Retinal pigment epithelial cell (primary cell): ENCODE data around the gene HELZ2.

Experiments used
- DNase-seq: peaks from one replicate; pipeline ENCODE4 v3.0.0-alpha.2; 2010; ENCODE audit warnings: low read depth
- H3K4me3 ChIP-seq: 2 replicates; pipeline ENCODE4 v1.5.1; 2011; ENCODE audit warnings: mild to moderate bottlenecking, low read length, control low read depth, moderate library complexity
- CTCF ChIP-seq: conservative IDR thresholded peaks from 2 replicates; pipeline ENCODE4 v1.5.1; 2011; ENCODE audit warnings: low read depth, low read length, control low read depth, inconsistent platforms

Gene HELZ2

GRCh38 chr20:63525971-63526370 is 48.1 kb downstream of the HELZ2 start:
- no peak overlapping the region for H3K4me3 ChIP-seq
- no peak for TF ChIP-seq CTCF
- DNase-seq = no peak

- TF ChIP-seq CTCF = no peak
- DNase-seq = no peak
- no peak overlapping the region for H3K4me3 ChIP-seq
Measured at GRCh38 chr20:63525185-63525584, 48.9 kb downstream of the HELZ2 start.
